OCI-LY3 (cell line): Measurements from ENCODE around the gene MAP6D1.

Source experiments
- CTCF ChIP-seq: fragments of 200-600, 300-600 bp; sonication (generic); IDR thresholded peaks from 2 replicates; pipeline ENCODE4 v1.5.1; 2014; ENCODE audit warnings: antibody characterized with exemption, low read length, low read depth
- EZH2phosphoT487 ChIP-seq: fragments of 200-600 bp; shearing (Covaris generic); IDR thresholded peaks from 2 replicates; pipeline ENCODE4 v1.6.1; 2018; ENCODE audit warnings: antibody characterized with exemption, mixed run types, low read depth

- TF ChIP-seq CTCF (no peak), EZH2phosphoT487 (no peak)
These were observed 50.7 kb downstream of the MAP6D1 start for GRCh38 chr3:183774631-183775030.
